NCI-H2029 treated with DMSO at 0.1 percent for 48 hours (cell line): Measurements from ENCODE around the gene ZCCHC2.

ENCODE experiments used
- DNase-seq: peaks from one replicate; lab custom pipeline; 2025; lab: John Stamatoyannopoulos, UW

The ZCCHC2 gene

DNA sequence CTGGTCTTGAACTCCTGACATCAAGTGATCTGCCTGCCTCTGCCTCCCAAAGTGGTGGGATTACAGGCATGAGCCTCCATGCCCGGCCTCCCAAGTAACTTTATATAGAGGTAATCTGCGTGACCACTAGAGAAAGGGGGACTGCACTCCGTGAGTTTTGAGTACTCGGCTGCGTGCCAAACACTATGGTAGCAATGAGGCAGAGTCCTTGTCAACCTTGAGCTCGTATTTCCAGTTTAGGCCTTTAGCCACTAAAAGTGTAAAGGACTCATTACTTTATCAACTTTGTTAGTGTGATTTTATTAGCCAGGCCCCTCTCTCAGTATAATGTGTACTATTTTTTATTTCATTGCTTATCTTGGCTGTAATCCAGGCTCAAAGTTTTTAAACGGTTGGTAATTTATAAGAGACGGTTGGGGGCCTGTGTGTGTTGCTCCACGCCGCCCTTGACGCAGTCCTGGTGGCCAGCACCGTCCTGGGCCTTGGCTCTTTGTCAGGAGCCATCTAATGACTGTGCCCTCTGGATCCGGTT lies 56.2 kb downstream of the ZCCHC2 start:
- DNase-seq: no peak

DNA sequence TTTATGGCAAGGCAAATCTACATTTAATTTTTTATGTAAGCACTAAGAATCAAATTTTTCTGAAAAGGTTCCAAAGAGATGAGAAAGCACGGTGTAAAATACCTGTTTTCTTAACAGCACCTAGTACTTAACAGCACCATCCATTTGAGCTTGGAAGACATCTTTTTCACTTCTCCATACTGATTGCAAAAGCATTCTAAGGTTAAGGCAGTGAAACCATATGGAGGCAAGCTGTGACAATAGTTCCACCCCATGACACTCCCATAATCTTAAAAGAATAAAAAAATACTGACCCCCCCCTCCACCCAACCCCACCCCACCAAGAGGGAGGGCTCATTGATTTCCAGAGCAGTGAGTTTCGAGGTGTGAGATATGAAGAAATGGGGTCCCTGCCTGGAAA lies 60.6 kb downstream of the ZCCHC2 start:
- no peak for DNase-seq

DNA sequence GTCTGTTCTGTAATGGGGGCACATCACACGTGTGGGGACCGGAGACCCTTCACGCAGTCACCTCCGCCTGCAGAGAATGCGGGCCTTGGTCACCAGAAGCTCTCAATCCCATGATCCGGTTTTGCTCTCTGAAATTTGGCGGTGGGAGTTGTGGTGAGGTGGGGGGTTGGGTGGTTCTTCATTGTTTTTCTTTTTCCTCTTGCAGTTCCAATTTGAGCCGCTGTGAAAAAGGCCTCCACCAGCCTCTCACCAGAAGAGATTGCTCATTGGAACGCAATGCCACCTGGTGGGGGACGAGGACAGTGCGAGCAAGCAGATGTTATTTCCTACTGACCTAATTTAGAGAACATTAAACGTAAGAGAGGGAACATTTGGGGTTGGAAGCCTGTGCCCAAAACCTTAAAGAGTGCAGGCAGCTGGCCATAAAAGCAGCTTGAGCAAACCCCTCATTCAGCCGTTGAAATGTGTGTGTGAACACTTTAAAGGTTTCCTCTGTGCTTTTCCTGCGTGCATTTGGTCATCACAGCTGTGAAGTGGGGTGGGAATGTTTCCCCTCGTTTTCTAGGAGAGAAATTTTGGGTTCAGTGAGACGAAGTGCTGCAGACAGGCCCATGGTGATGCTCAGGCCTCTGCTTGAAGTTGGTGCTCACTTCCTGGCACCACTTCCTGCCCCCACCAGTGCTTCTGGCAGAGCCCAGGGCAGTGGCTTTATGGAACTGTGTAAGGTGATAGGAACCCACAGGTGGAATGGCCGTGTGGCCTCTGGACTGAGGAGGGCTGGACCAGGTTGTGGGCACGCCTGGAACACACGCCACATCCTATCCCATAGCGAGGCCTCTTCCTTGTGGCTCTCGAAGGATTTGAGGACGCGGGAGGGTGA lies 61.7 kb downstream of the ZCCHC2 start:
- peak; percentile 9 for DNase-seq

DNA sequence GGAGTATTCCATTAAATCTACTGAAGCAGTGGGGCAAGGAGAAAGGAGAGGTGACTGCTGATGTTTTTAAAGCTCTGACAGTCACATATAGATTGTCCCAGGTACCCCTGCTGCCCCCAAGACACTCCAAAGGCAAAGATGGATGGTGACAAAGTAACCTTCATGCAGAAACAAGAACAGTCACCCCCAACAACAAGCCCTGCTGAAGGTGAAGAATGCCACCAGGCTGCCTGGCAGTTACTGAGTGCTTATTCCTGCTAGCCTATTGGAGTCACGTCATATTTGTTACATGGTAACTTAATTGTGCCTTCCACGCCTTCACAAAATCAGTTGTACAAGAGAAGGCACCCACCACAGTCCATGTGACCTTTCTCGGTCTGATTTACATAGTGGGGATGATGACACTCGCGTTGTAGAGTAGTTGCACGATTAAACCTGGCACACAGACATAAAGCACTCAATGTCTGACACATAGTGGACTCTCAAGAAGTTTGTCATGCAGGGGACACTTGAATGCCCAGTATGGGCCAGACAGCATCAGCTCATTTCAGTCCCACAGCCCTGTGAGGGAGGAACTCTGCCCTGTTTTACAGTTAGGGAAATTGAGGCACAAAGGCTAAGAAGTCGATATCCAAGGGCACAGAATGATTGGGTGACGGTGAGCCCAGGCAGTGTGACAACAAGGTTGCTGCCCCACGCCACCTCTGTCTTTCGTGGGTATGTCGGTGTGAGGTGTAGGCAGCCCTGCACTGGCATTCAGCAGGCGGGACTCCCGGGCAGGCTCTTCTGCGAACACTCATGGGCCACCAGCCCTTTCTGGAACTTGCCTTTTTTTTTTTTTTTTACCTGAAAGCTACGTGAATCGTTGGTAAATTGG lies 62.7 kb downstream of the ZCCHC2 start:
- DNase-seq: no peak

DNA sequence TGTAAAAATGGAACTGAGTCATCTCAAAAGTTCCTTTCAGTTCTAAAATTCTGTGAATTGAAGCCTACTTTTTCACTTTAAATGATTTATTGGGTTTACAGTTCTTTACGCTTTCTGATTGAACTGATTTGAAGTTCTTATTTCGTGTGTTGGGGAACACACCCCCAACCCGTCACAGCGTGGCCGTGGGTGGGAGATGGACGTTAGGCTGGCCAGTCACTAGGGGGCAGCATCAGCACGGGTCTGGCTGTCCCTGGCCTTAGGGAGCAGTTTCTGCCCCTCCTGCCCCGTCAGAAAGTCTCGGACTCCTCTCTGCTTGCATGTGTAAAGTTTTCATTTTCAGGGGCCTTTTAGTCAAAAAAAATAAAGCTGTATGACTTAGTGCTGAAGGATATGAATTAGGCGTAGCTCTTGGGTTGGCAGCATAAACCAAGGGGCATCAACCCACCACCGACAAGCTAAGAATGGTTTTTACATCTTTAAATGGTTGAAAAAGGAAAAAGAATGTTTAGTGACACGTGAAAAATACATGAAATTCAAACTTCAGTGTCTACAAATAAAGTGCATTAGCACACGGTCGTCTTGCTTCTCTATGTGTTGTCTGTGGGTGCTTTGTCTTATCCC lies 63.4 kb downstream of the ZCCHC2 start:
- DNase-seq: peak; percentile 21

DNA sequence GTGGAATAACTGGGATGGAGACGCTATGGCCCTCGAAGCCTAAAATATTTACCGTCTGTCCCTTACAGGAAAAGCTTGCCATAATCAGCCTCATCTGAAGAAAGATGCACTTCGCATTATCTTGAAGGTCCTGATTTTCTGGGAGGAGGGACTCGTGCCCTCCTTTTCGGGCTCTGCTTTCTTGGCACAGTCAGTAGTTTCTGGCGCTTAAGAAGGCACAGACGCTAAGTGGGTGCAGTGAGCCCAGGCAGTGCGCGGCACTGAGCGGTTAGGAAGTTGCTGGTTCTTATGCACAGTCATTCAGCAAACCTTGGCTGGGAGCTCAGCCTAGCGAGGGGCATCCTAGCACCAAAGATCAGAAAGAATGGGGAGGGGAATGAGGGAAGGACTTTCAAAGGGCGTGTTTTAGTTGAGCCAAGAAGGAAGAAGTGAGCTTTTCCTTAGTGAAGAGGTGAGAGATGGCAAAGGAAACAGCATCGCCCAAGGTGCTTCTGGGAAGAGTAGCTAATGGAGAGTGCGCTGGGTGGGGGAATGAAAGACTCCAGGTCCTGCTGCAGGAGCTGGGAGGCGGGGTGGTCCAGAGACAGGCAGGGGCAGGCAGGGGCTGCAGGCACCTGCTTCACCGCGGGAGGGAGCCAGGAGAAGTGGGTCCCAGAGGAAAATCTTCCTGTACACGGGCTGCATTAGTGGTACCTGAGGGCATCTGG lies 64.1 kb downstream of the ZCCHC2 start:
- no peak for DNase-seq

DNA sequence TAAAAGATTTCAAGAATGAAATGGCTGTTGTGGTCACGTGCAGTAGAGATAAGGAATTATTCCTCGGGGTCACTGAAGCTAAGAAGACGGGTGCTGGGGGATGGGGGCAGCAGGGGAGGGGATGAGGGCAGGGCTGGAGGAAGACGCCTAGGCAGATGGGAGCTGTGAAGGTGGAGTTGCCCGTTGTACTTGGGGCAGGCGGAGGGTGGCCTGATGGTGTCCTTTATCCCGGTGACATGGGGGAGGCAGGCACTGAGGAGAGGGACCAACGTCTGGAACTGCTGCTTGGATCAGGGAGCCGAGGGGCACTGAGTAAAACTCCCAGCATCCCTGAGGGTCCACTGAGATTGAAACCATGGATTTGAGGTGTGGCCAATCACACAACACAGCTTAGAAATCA lies 64.9 kb downstream of the ZCCHC2 start:
- no peak for DNase-seq

DNA sequence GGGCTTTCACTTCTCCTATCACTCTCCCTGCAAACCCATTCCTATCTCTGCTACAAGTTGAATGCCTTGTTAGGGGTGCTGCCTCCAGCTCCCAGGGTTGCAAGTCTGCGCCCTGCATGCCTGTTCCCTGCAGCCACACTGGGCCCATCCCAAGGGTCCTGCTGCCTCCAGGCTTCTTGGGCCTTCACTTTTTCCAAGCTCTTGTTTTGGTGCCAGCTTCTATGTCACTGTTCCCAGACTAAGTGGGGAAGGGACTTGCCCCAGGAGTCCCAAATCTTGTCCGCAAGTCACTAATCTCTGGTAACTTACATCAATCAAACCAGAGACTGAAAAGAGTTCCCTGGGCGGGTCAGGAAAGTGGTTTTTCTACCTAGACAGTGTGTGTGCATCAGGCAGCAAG lies 65.4 kb downstream of the ZCCHC2 start:
- no peak for DNase-seq

DNA sequence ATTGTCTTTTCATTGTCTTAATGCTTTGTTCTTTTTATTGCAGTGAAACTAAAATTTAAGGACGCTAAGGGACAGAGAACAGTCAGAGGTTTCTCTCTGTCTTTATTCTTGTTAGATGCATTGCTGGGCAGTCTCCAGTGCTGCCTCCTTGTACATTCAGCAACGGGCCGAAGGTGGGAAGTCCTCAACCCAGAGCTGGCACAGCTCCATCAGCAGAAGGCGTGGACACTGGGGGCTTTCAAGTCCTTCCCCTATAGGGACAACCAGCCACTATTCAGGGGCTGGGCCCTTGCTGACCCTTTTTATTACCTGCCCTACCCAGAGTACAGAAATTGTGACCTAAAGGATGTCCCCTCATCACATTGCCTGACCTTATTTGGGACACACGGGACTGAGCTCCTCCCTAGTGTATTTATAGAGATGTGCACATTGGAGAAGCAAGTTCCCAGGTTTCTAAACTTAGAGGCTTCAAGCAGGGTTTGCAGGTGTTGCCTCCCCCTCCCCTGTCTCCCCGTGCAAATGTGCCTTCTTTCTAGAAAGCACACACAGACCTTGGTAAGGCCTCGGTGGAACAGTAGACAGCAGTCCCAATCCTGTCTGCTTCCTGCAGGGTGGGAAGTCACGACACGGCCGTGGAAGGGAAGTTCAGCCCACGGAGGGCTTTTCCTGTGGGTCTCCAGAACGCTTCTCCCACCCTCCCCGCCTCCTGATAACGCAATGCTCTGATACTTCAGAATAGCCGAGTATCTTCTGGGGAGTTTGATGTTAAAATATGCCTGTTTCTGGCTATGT lies 68.2 kb downstream of the ZCCHC2 start:
- no peak for DNase-seq

DNA sequence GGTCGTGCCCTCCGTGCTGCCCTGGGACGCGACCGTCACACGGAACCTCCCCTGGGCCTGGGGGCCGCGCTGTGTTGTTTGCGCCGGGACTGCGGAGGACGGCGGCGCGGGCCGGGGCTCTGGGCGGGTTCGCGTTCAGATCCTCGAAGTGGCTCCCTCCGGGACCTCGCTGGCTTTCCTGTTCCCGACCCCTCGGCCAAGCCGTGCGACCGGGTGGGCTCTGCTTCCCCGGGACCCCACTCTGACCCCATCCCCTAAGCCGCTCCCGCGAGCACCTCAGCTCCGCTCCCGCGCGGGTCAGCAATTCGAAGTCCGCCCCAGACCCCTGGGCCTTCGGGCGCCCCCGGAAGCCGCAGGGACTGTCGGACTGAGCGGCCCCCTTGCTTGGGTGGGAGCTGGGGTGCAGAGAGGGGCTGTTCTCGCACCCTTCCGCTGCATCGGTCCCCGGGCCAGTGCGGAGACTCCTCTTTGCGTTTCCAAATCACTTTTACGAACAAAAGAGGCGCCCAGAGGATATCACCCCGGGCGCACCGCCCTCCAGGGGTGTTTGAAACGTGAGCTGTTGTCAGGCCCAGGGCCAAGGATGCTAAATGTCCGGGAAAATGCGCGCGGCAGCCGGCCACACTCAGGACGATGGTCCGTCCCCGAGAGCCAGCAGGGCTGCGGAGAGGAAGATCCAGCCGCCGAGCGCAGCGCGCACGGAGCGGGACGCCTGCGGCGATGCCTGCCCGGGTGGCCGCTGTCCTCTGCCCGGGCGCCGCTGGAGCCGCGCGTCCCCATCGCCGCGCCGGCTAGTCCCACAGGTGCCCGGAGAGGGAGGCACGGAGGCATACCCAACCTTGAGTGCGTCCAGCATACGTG lies 73.5 kb downstream of the ZCCHC2 start:
- no peak for DNase-seq

DNA sequence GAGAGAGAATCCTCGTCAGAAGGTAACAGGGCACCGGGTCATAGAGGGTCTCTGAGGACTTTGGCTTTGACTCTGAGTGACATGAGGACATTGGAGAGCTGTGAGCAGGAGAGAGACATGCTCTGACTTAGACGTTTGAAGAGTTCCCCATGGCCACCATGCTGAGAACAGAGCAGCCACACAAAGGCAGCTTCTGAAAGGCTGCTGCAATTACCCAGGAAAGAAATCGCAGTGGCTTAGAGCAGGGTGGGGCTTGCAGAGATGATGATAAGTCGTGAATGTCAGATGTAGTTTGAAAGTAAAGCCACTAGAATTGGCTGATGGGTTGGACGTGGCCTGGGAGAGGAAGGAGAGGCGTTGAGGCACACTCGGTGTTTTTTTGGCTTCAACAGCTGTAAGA lies 79.0 kb downstream of the ZCCHC2 start:
- DNase-seq: no peak

DNA sequence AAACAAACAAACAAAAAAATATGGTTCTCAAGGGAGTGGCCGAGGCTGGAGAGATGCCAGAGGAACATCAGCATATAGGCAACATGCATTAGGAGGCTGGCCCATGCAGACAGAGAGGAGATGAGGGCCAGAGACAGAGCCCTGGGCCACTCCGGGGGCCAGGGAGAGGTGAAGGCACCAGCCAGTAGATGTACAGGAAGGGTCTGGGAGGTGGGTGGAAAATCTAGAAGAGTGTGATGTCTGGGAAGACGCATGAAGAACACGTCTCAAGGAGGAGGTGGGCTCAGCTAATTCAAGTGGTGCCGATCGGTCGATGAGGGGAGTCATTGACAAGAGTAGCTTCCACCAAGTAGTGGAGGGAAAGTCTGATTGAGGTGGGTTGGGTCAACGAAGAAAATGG lies 79.9 kb downstream of the ZCCHC2 start:
- no peak for DNase-seq

DNA sequence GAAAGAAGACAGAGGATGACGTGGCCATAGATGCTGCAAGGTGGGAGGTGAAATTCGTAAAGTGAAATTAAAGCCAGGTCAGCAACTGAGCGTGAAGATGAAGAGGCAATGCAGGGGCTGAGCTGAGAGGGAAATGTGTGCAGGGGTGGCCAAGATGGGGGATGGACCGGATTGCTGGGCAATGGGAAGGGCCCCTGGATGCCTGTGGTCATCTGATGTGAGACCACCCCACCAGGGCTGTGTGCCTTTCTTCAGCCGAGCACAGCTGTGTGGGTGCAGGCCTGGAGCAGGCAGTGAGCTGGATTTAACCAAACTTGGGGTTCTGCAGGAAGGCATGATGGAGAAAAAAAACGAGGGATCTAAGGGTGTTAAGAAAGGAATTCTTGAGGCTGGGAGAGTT lies 80.4 kb downstream of the ZCCHC2 start:
- no peak for DNase-seq

DNA sequence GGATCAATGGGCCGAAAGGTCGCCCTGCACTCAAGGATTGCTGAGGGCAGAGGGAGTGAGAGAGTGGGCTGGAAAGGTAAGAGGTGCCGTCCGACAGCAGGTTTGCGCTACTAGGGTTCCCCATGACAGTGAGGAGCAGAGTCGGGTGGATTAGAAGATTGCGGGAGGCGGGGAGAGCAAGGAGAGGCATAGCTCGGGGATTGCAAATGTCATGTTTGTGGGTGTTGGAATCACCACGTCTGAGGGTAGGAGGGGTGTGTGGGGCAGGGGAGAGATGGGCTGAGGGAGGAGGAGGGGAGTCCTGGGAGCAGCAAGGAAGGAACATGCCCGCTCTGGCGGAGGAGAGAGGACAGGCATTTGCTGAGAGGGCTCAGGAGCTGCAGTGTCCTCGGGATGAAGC lies 81.2 kb downstream of the ZCCHC2 start:
- DNase-seq: no peak

DNA sequence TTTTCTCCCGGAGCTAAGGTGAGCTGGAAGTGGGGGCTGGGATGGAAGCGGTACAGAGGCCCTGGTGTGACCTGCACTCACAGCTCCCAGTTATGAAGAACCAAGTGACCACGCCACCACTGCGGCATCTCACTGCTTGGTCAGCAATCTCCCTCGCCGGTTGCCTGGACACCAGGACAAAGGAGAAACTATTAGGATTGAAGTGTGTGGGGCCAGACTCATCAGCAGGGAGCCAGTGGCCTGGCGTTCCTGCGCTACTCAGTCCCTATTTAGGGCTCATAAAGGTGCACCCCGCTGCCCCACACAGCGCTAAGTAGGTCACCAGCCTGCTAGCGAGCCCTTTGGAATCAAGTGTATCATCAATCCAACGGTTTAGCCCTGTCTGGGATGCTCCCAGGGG lies 82.9 kb downstream of the ZCCHC2 start:
- no peak for DNase-seq

DNA sequence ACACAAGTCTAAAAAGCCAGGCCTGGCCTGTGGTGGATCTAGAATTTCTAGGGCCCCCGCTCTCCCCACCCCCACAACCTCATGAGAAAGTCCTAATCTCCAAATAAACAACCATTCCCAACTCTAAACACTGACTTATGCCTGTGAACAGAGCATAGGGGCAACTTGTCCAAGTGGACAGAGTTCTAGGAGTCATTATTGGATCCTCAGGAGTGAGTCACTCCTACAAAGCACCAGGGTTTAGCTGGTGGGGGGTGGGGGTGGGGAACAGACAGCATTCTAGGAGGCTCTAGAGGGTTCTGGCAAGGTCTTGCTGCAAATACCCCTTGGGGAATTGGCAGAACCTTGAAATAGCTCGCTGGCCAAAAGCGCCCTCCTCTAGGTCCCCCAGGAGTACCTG lies 83.3 kb downstream of the ZCCHC2 start:
- DNase-seq: no peak

DNA sequence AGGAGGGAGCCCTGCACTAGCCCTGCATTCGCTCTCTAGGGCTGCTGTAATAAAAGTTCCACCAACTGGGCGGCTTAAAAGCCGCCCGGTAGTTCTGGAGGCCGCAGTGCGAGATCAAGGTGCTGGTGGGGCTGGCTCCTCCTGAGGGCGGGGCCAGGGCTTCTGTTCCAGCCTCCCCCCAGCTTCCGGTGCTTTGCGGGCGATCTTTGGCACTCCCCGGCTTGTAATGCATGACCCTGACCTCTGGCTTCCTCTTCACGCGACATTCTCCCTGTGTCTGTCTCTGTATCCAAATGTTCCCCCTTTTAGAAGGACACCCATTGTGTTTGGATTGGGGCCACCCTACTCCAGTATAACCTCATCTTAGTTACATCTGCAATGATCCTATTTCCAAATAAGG lies 84.5 kb downstream of the ZCCHC2 start:
- no peak for DNase-seq

DNA sequence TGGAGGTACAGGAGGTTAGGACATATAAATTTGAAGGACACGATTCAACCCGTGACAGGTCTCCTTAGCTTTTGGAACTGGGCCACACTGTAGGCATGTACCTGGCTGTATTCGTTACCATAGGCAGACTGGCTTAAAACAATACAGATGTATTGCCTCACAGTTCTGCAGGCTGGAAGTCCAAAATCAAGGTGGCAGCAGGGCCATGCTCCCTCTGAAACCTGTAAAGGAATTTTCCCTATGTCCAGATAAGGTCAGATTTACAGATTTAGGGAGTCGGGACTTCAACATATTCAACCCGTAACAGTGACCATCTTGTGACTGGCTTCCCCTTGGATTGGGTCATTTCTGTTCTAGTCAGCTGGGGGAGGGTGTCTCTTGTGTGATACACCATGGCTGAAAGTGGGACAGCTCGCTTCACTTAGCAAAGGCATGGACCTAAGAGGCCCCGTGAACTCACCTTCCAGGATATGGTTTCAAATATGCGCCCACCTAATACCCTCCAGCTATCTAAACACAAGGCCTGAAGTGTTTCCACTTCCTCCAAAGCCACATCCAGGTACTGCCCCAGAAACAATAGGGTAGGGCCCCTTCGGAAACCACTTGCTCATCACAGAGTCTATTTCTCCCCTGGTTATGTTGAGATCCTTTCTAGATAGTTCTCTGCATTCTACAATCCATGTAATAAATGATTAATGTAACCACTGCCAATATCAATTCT lies 85.0 kb downstream of the ZCCHC2 start:
- DNase-seq: no peak

DNA sequence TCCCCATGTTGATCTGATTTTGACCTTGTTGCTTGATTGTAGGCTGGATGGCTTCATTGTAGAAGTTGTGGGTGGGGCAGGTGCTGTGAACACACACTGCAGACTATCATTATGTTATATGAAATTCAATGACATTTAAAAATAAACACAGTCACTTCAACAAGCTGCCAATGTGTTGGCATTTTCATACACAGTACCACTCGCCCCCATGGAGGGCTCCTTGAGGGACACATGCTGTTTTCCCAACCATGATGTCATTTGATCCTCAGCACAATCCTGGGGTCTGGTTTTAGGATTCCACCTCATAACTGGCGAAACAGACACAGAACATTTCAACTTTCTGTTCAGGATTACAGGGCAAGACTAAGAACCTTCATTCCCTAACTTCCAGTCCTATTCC lies 86.9 kb downstream of the ZCCHC2 start:
- DNase-seq: no peak

DNA sequence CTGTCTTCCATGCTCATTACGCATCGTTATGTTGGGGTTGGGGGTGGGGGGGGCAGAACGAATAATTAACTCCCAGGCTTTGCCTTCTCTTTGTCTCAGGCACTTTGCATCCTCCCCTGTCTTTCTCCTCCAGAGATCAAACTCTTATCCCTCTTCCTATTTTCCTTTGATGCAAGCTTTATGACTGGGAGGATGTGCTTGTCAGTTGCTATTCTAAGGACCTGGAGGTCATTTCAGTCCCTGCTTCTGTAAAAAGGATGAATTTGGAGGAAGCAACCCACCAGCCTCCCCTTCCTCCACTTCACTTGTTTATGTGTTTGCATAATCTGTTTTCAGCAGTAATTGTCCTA lies 87.5 kb downstream of the ZCCHC2 start:
- DNase-seq: no peak
